GM12878 (cell line): ENCODE results near the gene NLRP6. TPM values are rescaled to one million over a fixed set of nuclear protein-coding genes. Genes with fewer than 3 reads are reported as not detected.

Experiments used
- ATAC-seq: fragments of 200-7000 bp; cut with Tn5 transposase; 3 replicates; pipeline ENCODE4 v1.9.1; 2020; ENCODE audit warnings: mild to moderate bottlenecking, moderate library complexity
- BruUV-seq: library from RNA; stranded (reverse); fragments of 400-500 nt; replicated peaks from 2 replicates; lab custom pipeline; 2021; lab: Mats Ljungman, UMichigan
- CTCF ChIA-PET: fragments of 300-600 bp; sonication (Branson Sonifier 250); formaldehyde crosslinking; extraction: SDS; loops from one replicate; lab custom pipeline; 2021; ENCODE audit warnings: inconsistent platforms; lab: Yijun Ruan, JAX
- POLR2A ChIA-PET: fragments of 350-600 bp; formaldehyde crosslinking; extraction: SDS; loops from one replicate; lab custom pipeline; 2021; ENCODE audit warnings: inconsistent platforms; lab: Charles Lee
- RAD21 ChIA-PET: fragments of 300-600 bp; sonication (Branson Sonifier 250); formaldehyde crosslinking; loops from one replicate; lab custom pipeline; 2023; ENCODE audit warnings: antibody characterized with exemption; ENCODE audit not compliant: unreplicated experiment; lab: Charles Lee
- SMC1A ChIA-PET: fragments of 300-600 bp; sonication (Branson Sonifier 250); formaldehyde crosslinking; loops from one replicate; lab custom pipeline; 2023; ENCODE audit not compliant: unreplicated experiment, uncharacterized antibody; lab: Charles Lee
- DNase-seq: peaks from one replicate; pipeline ENCODE4 v3.0.0-alpha.2; 2011; ENCODE audit warnings: low read depth, low spot score
- FAIRE-seq: peaks from 3 replicates; lab custom pipeline; 2011; peaks lifted over from hg19 to GRCh38; lab: Jason Lieb, UNC
- H2AFZ ChIP-seq: 2 replicates; pipeline ENCODE4 v1.6.0; 2011; ENCODE audit warnings: low read depth, low read length, control low read depth; ENCODE audit not compliant: control insufficient read depth
- H3K27ac ChIP-seq: 2 replicates; pipeline ENCODE4 v1.5.1; 2011; ENCODE audit warnings: control low read depth; ENCODE audit not compliant: control insufficient read depth, insufficient read depth
- H3K27me3 ChIP-seq, 2 experiments: replicated peaks in 1 of 2; 2 replicates each; pipeline versions ENCODE4 v1.6.0 to v1.6.1; 2011; ENCODE audit warnings: low read length in 1 of 2; ENCODE audit not compliant: control insufficient read depth in 2 of 2, insufficient read depth in 2 of 2
- H3K36me3 ChIP-seq, 2 experiments: 2 replicates each; pipeline ENCODE4 v1.5.1; 2011; ENCODE audit warnings: low read length in 1 of 2; ENCODE audit not compliant: control insufficient read depth in 2 of 2, insufficient read depth in 2 of 2
- H3K4me1 ChIP-seq: 2 replicates; pipeline ENCODE4 v1.6.1; 2011; ENCODE audit warnings: mild to moderate bottlenecking, low read length, moderate library complexity, mixed read lengths; ENCODE audit not compliant: control insufficient read depth, insufficient read depth
- H3K4me2 ChIP-seq: 2 replicates; pipeline ENCODE4 v1.6.0; 2011; ENCODE audit warnings: control low read depth; ENCODE audit not compliant: control insufficient read depth, insufficient read depth
- H3K4me3 ChIP-seq: fragments of 200-600 bp; sonication (generic); 2 replicates; pipeline ENCODE4 v1.5.1; 2016
- H3K79me2 ChIP-seq: 2 replicates; pipeline ENCODE4 v1.6.0; 2011; ENCODE audit warnings: low read length; ENCODE audit not compliant: control insufficient read depth, insufficient read depth
- H3K9ac ChIP-seq: 2 replicates; pipeline ENCODE4 v1.8.0; 2011; ENCODE audit warnings: low read length, control low read depth, mixed read lengths; ENCODE audit not compliant: control insufficient read depth, insufficient read depth
- H3K9me3 ChIP-seq: replicated peaks from 3 replicates; pipeline ENCODE4 v1.5.1; 2011; ENCODE audit warnings: mild to moderate bottlenecking, low read length; ENCODE audit not compliant: control insufficient read depth, insufficient read depth
- H4K20me1 ChIP-seq: 2 replicates; pipeline ENCODE4 v1.6.0; 2011; ENCODE audit not compliant: control insufficient read depth, insufficient read depth
- HSF1 ChIP-seq: fragments of 150-350 bp; IDR thresholded peaks from 2 replicates; pipeline ENCODE4 v1.6.1; 2014; ENCODE audit warnings: mild to moderate bottlenecking, low read depth, low read length
- IKZF1 ChIP-seq: fragments of 450-650 bp; conservative IDR thresholded peaks from 2 replicates; pipeline ENCODE4 v1.6.1; 2017; ENCODE audit warnings: antibody characterized with exemption, mild to moderate bottlenecking
- MEF2B ChIP-seq: fragments of 450-650 bp; IDR thresholded peaks from 2 replicates; pipeline ENCODE4 v1.6.1; 2018; ENCODE audit warnings: mild to moderate bottlenecking, moderate library complexity; ENCODE audit not compliant: partially characterized antibody, poor library complexity, severe bottlenecking
- MYB ChIP-seq: fragments of 150-350 bp; IDR thresholded peaks from 2 replicates; pipeline ENCODE4 v1.6.1; 2014; ENCODE audit warnings: mild to moderate bottlenecking, low read depth, low read length, borderline replicate concordance
- NBN ChIP-seq: fragments of 450-650 bp; IDR thresholded peaks from 2 replicates; pipeline ENCODE4 v1.6.1; 2016
- NFXL1 ChIP-seq: fragments of 450-650 bp; IDR thresholded peaks from 2 replicates; pipeline ENCODE4 v1.6.1; 2017; ENCODE audit warnings: antibody characterized with exemption, mild to moderate bottlenecking, borderline replicate concordance
- NR2C2 ChIP-seq: IDR thresholded peaks from 2 replicates; pipeline ENCODE4 v1.6.1; 2011; ENCODE audit warnings: borderline replicate concordance, low read depth; ENCODE audit not compliant: control insufficient read depth, insufficient read length
- PAX5 ChIP-seq: IDR thresholded peaks from 2 replicates; pipeline ENCODE4 v1.6.1; 2011; ENCODE audit warnings: low read depth, low read length, borderline replicate concordance
- POLR2AphosphoS2 ChIP-seq: IDR thresholded peaks from 2 replicates; pipeline ENCODE4 v1.6.1; 2011; ENCODE audit warnings: low read depth, mild to moderate bottlenecking, low read length, improper control_type of control experiment, moderate library complexity
- SMAD5 ChIP-seq: IDR thresholded peaks from 2 replicates; pipeline ENCODE4 v1.6.1; 2016; ENCODE audit warnings: antibody characterized with exemption, low read depth
- WRNIP1 ChIP-seq: IDR thresholded peaks from 2 replicates; pipeline ENCODE4 v1.6.1; 2011; ENCODE audit warnings: low read depth, low read length, improper control_type of control experiment, borderline replicate concordance
- ZNF622 ChIP-seq: fragments of 450-650 bp; IDR thresholded peaks from 2 replicates; pipeline ENCODE4 v1.6.1; 2017; ENCODE audit warnings: mild to moderate bottlenecking, inconsistent platforms
- WGBS: methylation state at CpG from one replicate; pipeline ENCODE4 v1.1.6; 2016; ENCODE audit warnings: low lambda C conversion rate; ENCODE audit not compliant: insufficient replicate concordance, insufficient coverage; ENCODE audit errors: missing lambda C conversion rate; 5-methylcytosine and 5-hydroxymethylcytosine counted together
- in situ Hi-C: fragments of 300-500 bp; cut with MboI; formaldehyde crosslinking; loops from 9 replicates; pipeline ENCODE4 v1.14.3; 2018; ENCODE audit warnings: mixed read lengths
- intact Hi-C: fragments of 100-400 bp; cut with micrococcal nuclease; formaldehyde crosslinking; loops from one replicate; pipeline ENCODE4 v1.14.2; 2022; ENCODE audit not compliant: unreplicated experiment
- polyA plus RNA-seq, 11 experiments: library from polyadenylated mRNA; depleted of rRNA in 4 of 11; unstranded in 6 of 11; stranded (reverse) in 5 of 11; fragments of >200 nt; fragmentation: Nextera tagmentation in 4 of 11; fragmentation: Illumina TruSeq in 1 of 11; extraction: Ambion mirVana in 4 of 11; extraction: Trizol in 1 of 11; gene quantifications; 1 replicate in 1 of 11; 2 replicates in 10 of 11; pipeline versions ENCODE4 v1.2.1 to v1.2.3, GENCODE V29; 2011 to 2016; ENCODE audit warnings: inconsistent platforms in 2 of 11, missing spikeins in 2 of 11, low read depth in 1 of 11
- total RNA-seq, 4 experiments: library from RNA; depleted of rRNA in 3 of 4; stranded (reverse); fragments of >200 nt in 3 of 4; fragmentation: Illumina TruSeq in 1 of 4; extraction: Trizol in 1 of 4; gene quantifications; 2 replicates each; pipeline versions ENCODE4 v1.2.1 to v1.2.3, GENCODE V29; 2013 to 2021
- TF ChIP-seq, protein P1 (sequence below), 3 experiments: IDR thresholded peaks in 2 of 3; conservative IDR thresholded peaks in 1 of 3; 2 replicates each; pipeline ENCODE4 v1.5.1; 2011; ENCODE audit warnings: low read depth in 3 of 3, low read length in 3 of 3, mild to moderate bottlenecking in 3 of 3, control low read depth in 2 of 3, moderate library complexity in 2 of 3, inconsistent platforms in 1 of 3, mixed read lengths in 1 of 3; ENCODE audit not compliant: control insufficient read depth in 2 of 3, insufficient read depth in 1 of 3; ENCODE audit errors: extremely low read depth in 1 of 3
- TF ChIP-seq, protein P2 (sequence below): fragments of 450-650 bp; IDR thresholded peaks from 2 replicates; pipeline ENCODE4 v1.6.1; 2017; ENCODE audit warnings: low read depth, mild to moderate bottlenecking, moderate library complexity

Gene NLRP6
- total and polyA plus RNA-seq, 10 of the 15 experiments (the other 5 are each of a cell fraction or from before 2014, with no cell fraction given): 0.03 to 0.11 TPM; not detected in 8

- TF ChIP-seq NFXL1 (no peak), MEF2B (no peak), WRNIP1 (no peak)
- TF ChIP-seq, all 136 proteins: peak for 0
Observed at GRCh38 chr11:299081-299891, 21.1 kb downstream of the NLRP6 start, which contains the start of gene IFITM5 (continued).

DNA sequence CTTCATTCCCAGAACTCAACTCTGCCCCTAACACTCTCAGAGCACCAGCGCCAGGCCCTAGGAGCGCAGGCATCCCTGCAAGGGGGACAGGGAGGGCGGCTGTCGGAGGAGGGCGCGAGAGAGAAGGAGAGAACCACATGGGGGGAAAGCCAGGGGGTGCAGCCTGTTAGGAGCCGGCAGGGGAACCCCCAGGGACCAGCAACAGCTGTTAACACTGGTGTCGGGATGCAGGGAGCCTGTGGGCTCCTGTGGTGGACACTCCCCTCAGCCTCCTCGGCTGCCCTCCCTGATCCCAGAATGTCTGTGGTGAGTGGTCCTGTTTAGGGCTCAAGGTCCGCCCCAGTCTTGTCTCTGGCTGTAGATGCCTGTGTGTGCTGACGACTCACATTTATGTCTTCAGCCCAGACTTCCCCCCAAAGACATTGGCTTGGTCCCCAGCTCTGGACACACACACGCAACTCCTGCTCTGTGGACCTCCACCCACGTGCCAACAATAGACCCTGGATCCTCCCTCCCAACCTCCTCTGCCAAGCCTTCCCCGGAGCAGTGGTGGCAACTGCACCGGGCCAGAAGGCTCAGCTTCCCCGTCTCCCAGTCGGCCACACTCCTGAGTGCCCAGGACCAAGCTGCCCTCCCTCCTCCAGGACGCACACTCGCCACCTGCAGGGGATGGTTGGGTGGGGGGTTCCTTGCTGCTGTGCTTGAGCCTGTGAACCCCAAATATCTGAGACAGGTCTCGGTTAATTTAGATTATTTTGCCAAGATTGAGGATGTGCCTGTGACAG is 21.9 kb downstream of the NLRP6 start:
- ChIA-PET POLR2A (no interaction called here), CTCF (interaction anchor here (0.6 to 1.6 kb wide), 4 partner anchors 12 to 62 kb away, joined by 3 to 4 read pairs (median 4); partner anchors contain the start of gene PGGHG), SMC1A (no interaction called here), RAD21 (interaction anchor here (1.0 kb wide), 1 partner anchor 50 kb away, joined by 3 read pairs; no protein-coding TSS in a partner anchor)
- no peak overlapping the region for H3K4me3 ChIP-seq
- no peaks in the 10 kb centered on the region for H3K79me2 ChIP-seq
- no peak overlapping the region for H3K27ac ChIP-seq
- ATAC-seq (peak; percentile 36), DNase-seq (no peak), FAIRE-seq (no peak)
- no TSS peak for BruUV-seq
- H3K36me3 ChIP-seq: no peaks in the 10 kb centered on the region
- no peaks in the 10 kb centered on the region for H4K20me1 ChIP-seq
- 42% methylated on average over 20 of the region's 20 CpGs for WGBS
- intact Hi-C loops (loop anchor here (10.0 kb wide), 1 partner anchor 145 kb away; the partner anchor contains the start of gene ANO9), in situ Hi-C loops (no loop called here)
- no peak overlapping the region for H3K9ac ChIP-seq
- peaks cover 17% of the 10 kb centered on the region for H3K4me1 ChIP-seq
- no peak overlapping the region for H3K4me2 ChIP-seq
- no peaks in the 10 kb centered on the region for H3K9me3 ChIP-seq
- H2AFZ ChIP-seq: no peak overlapping the region
- no peaks in the 10 kb centered on the region; a peak in 1 of 4 replicates for H3K27me3 ChIP-seq
- TF ChIP-seq, protein P1, sequence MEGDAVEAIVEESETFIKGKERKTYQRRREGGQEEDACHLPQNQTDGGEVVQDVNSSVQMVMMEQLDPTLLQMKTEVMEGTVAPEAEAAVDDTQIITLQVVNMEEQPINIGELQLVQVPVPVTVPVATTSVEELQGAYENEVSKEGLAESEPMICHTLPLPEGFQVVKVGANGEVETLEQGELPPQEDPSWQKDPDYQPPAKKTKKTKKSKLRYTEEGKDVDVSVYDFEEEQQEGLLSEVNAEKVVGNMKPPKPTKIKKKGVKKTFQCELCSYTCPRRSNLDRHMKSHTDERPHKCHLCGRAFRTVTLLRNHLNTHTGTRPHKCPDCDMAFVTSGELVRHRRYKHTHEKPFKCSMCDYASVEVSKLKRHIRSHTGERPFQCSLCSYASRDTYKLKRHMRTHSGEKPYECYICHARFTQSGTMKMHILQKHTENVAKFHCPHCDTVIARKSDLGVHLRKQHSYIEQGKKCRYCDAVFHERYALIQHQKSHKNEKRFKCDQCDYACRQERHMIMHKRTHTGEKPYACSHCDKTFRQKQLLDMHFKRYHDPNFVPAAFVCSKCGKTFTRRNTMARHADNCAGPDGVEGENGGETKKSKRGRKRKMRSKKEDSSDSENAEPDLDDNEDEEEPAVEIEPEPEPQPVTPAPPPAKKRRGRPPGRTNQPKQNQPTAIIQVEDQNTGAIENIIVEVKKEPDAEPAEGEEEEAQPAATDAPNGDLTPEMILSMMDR (IDR thresholded peaks at IDR 0.05 in 2 of 3, conservative IDR thresholded peaks at IDR 0.05 in 1 of 3; ENCODE audit: control insufficient read depth in 2 of 3, extremely low read depth in 1 of 3, insufficient read depth in 1 of 3, low read depth in 3 of 3, low read length in 3 of 3): peak; percentile 11 to 32 (median 22); a peak in 3 of 6 replicates
- TF ChIP-seq IKZF1 (no peak), WRNIP1 (no peak), MEF2B (no peak), NBN (no peak), ZNF622 (no peak), NR2C2 (no peak), MYB (no peak), POLR2AphosphoS2 (no peak), HSF1 (no peak), SMAD5 (no peak), PAX5 (no peak)
- TF ChIP-seq, protein P2, sequence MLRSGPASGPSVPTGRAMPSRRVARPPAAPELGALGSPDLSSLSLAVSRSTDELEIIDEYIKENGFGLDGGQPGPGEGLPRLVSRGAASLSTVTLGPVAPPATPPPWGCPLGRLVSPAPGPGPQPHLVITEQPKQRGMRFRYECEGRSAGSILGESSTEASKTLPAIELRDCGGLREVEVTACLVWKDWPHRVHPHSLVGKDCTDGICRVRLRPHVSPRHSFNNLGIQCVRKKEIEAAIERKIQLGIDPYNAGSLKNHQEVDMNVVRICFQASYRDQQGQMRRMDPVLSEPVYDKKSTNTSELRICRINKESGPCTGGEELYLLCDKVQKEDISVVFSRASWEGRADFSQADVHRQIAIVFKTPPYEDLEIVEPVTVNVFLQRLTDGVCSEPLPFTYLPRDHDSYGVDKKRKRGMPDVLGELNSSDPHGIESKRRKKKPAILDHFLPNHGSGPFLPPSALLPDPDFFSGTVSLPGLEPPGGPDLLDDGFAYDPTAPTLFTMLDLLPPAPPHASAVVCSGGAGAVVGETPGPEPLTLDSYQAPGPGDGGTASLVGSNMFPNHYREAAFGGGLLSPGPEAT: no peak
